ENCODE results near the gene KLK15. TPM values are rescaled to one million over a fixed set of nuclear protein-coding genes. Genes with fewer than 3 reads are reported as not detected.

KLK15 gene
- total RNA-seq, 1 donor from 2014 or later: not detected

- intact Hi-C loops (cut with DNase I): no loop called here
- no peak for TF ChIP-seq CTCF (IDR thresholded peaks at IDR 0.05)
- Histone ChIP-seq H3K36me3 (no peaks in the 10 kb centered on the region), H3K27ac (no peak overlapping the region), H3K9me3 (peaks cover 0 to 7% of the 10 kb centered on the region in 2 donors), H3K27me3 (no peaks in the 10 kb centered on the region), H3K4me1 (no peaks in the 10 kb centered on the region), H3K4me3 (no peak overlapping the region)
- no peak for DNase-seq (ENCODE audit: low spot score in 2 of 2)
Observed at GRCh38 chr19:50843701-50844221, 10.4 kb upstream of the KLK15 start.

GRCh38 chr19:50843205-50843604, 9.8 kb upstream of the KLK15 start:
- no peak for TF ChIP-seq CTCF (IDR thresholded peaks at IDR 0.05)
- Histone ChIP-seq H3K27me3 (no peaks in the 10 kb centered on the region), H3K4me1 (no peaks in the 10 kb centered on the region), H3K9me3 (peaks cover 0 to 7% of the 10 kb centered on the region in 2 donors), H3K4me3 (no peak overlapping the region), H3K27ac (no peak overlapping the region), H3K36me3 (no peaks in the 10 kb centered on the region)
- intact Hi-C loops (cut with DNase I): no loop called here
- DNase-seq (ENCODE audit: low spot score in 2 of 2): no peak

- Histone ChIP-seq H3K4me1 (no peaks in the 10 kb centered on the region), H3K9me3 (peaks cover 0 to 7% of the 10 kb centered on the region in 2 donors), H3K4me3 (no peak overlapping the region), H3K27me3 (no peaks in the 10 kb centered on the region), H3K36me3 (no peaks in the 10 kb centered on the region), H3K27ac (no peak overlapping the region)
- intact Hi-C loops (cut with DNase I): no loop called here
- no peak for DNase-seq (ENCODE audit: low spot score in 2 of 2)
- TF ChIP-seq CTCF (IDR thresholded peaks at IDR 0.05): no peak
Observed at GRCh38 chr19:50842130-50842529, 8.8 kb upstream of the KLK15 start.

GRCh38 chr19:50839712-50840655, 6.6 kb upstream of the KLK15 start:
- TF ChIP-seq CTCF (IDR thresholded peaks at IDR 0.05): no peak
- Histone ChIP-seq H3K27ac (no peak overlapping the region), H3K9me3 (peaks cover 0 to 7% of the 10 kb centered on the region in 2 donors), H3K27me3 (no peaks in the 10 kb centered on the region), H3K4me1 (no peaks in the 10 kb centered on the region), H3K36me3 (no peaks in the 10 kb centered on the region), H3K4me3 (no peak overlapping the region)
- intact Hi-C loops (cut with DNase I): no loop called here
- DNase-seq (ENCODE audit: low spot score in 2 of 2): no peak

- Histone ChIP-seq H3K27me3 (no peaks in the 10 kb centered on the region), H3K36me3 (no peaks in the 10 kb centered on the region), H3K9me3 (no peaks in the 10 kb centered on the region), H3K4me1 (no peaks in the 10 kb centered on the region), H3K4me3 (no peak overlapping the region), H3K27ac (no peak overlapping the region)
- DNase-seq (ENCODE audit: low spot score in 2 of 2): no peak
- no peak for TF ChIP-seq CTCF (IDR thresholded peaks at IDR 0.05)
- intact Hi-C loops (cut with DNase I): no loop called here
Observed at GRCh38 chr19:50838239-50838638, 4.9 kb upstream of the KLK15 start.
